Loucy (cell line): Measurements from ENCODE around the gene KIF1B.

Experiments used
- CTCF ChIP-seq: fragments of 200-600 bp; sonication (generic); conservative IDR thresholded peaks from 2 replicates; pipeline ENCODE4 v1.5.1; 2014; ENCODE audit warnings: mild to moderate bottlenecking, antibody characterized with exemption, low read length
- EZH2phosphoT487 ChIP-seq: fragments of 200-600 bp; IDR thresholded peaks from 2 replicates; pipeline ENCODE4 v1.6.1; 2018; ENCODE audit warnings: antibody characterized with exemption, mild to moderate bottlenecking, moderate library complexity, borderline replicate concordance

- TF ChIP-seq CTCF (no peak), EZH2phosphoT487 (no peak)
These were observed 127.1 kb downstream of the KIF1B start for GRCh38 chr1:10337436-10337835.
